Trophoblast cell (in vitro differentiated cells and primary cell): ENCODE data around the gene SPRR2B.

Experiments used
- DNase-seq, 2 donors: peaks; one replicate each; pipeline ENCODE4 v3.0.0-alpha.2; 2016
- H2AFZ ChIP-seq: 2 replicates; pipeline ENCODE4 v1.6.1; 2013; ENCODE audit warnings: low read length, moderate library complexity, mild to moderate bottlenecking; ENCODE audit not compliant: insufficient read depth, poor library complexity
- H2AK5ac ChIP-seq: 2 replicates; pipeline ENCODE4 v1.6.1; 2013; ENCODE audit warnings: mild to moderate bottlenecking, low read length
- H2BK120ac ChIP-seq: 2 replicates; pipeline ENCODE4 v1.6.1; 2013; ENCODE audit warnings: low read length, mild to moderate bottlenecking, moderate library complexity; ENCODE audit not compliant: insufficient read depth, poor library complexity
- H2BK12ac ChIP-seq: 2 replicates; pipeline ENCODE4 v1.6.1; 2013; ENCODE audit warnings: mild to moderate bottlenecking, low read length, moderate library complexity
- H2BK5ac ChIP-seq: 2 replicates; pipeline ENCODE4 v1.6.1; 2013; ENCODE audit warnings: low read length, low read depth, moderate library complexity, mild to moderate bottlenecking; ENCODE audit not compliant: poor library complexity
- H3K14ac ChIP-seq: 2 replicates; pipeline ENCODE4 v1.6.1; 2013; ENCODE audit warnings: mild to moderate bottlenecking, low read length
- H3K18ac ChIP-seq: 2 replicates; pipeline ENCODE4 v1.6.1; 2013; ENCODE audit warnings: mild to moderate bottlenecking, low read length
- H3K23ac ChIP-seq: 2 replicates; pipeline ENCODE4 v1.6.1; 2013; ENCODE audit warnings: low read length
- H3K27ac ChIP-seq: 2 replicates; pipeline ENCODE4 v1.5.1; 2013; ENCODE audit warnings: low read depth, mild to moderate bottlenecking, inconsistent platforms, low read length, moderate library complexity
- H3K27me3 ChIP-seq: 2 replicates; pipeline ENCODE4 v1.6.1; 2013; ENCODE audit warnings: inconsistent platforms, mild to moderate bottlenecking, low read length, moderate library complexity; ENCODE audit not compliant: insufficient read depth
- H3K36me3 ChIP-seq, 2 experiments: 1 replicate in 1 of 2; 2 replicates in 1 of 2; pipeline ENCODE4 v1.6.1; 2013; ENCODE audit warnings: low read length in 2 of 2, mild to moderate bottlenecking in 2 of 2, moderate library complexity in 1 of 2; ENCODE audit not compliant: insufficient read depth in 2 of 2, control insufficient read depth in 1 of 2
- H3K4ac ChIP-seq: 2 replicates; pipeline ENCODE4 v1.6.1; 2013; ENCODE audit warnings: low read depth, mild to moderate bottlenecking, low read length, moderate library complexity
- H3K4me1 ChIP-seq, 2 experiments: 1 replicate in 1 of 2; 2 replicates in 1 of 2; pipeline ENCODE4 v1.6.1; 2013; ENCODE audit warnings: low read length in 2 of 2, mild to moderate bottlenecking in 2 of 2, moderate library complexity in 1 of 2; ENCODE audit not compliant: insufficient read depth in 2 of 2, control insufficient read depth in 1 of 2
- H3K4me2 ChIP-seq: 2 replicates; pipeline ENCODE4 v1.6.1; 2013; ENCODE audit warnings: inconsistent platforms, mild to moderate bottlenecking, low read length, moderate library complexity
- H3K4me3 ChIP-seq: 2 replicates; pipeline ENCODE4 v1.5.1; 2013; ENCODE audit warnings: mild to moderate bottlenecking, low read depth, low read length, inconsistent platforms
- H3K79me1 ChIP-seq: one replicate; pipeline ENCODE4 v1.6.1; 2013; ENCODE audit warnings: low read length
- H3K79me2 ChIP-seq: 2 replicates; pipeline ENCODE4 v1.6.1; 2013; ENCODE audit warnings: low read length, mild to moderate bottlenecking; ENCODE audit not compliant: control insufficient read depth, insufficient read depth, poor library complexity
- H3K9ac ChIP-seq: 2 replicates; pipeline ENCODE4 v1.6.1; 2013; ENCODE audit warnings: mild to moderate bottlenecking, low read length
- H3K9me3 ChIP-seq: 2 replicates; pipeline ENCODE4 v1.6.1; 2013; ENCODE audit warnings: low read depth, mild to moderate bottlenecking, control low read depth, inconsistent platforms, low read length; ENCODE audit not compliant: insufficient read depth
- H4K12ac ChIP-seq: 2 replicates; pipeline ENCODE4 v1.6.1; 2013; ENCODE audit warnings: low read depth, mild to moderate bottlenecking, low read length, moderate library complexity
- H4K8ac ChIP-seq: 2 replicates; pipeline ENCODE4 v1.6.1; 2013; ENCODE audit warnings: low read depth, mild to moderate bottlenecking, low read length, moderate library complexity
- H4K91ac ChIP-seq: one replicate; pipeline ENCODE4 v1.6.1; 2013; ENCODE audit warnings: low read depth, mild to moderate bottlenecking, low read length, moderate library complexity
- WGBS: extraction: QIAGEN DNeasy Blood & Tissue Kit; methylation state at CpG from one replicate; pipeline ENCODE4 v1.1.7; 2013; ENCODE audit warnings: missing lambda C conversion rate; ENCODE audit not compliant: insufficient read length, insufficient coverage; ENCODE audit errors: extremely low coverage; 5-methylcytosine and 5-hydroxymethylcytosine counted together

SPRR2B gene

GRCh38 chr1:153095764-153096163 is 24.4 kb upstream of the SPRR2B start:
- no peak overlapping the region for H3K4me2 ChIP-seq
- H3K79me1 ChIP-seq = no peaks in the 10 kb centered on the region
- H3K27me3 ChIP-seq = no peaks in the 10 kb centered on the region
- no peak for DNase-seq
- H3K4me1 ChIP-seq = no peaks in the 10 kb centered on the region
- no peak overlapping the region for H3K9ac ChIP-seq
- no peak overlapping the region for H2AK5ac ChIP-seq
- no peak overlapping the region for H3K4ac ChIP-seq
- no peak overlapping the region for H4K8ac ChIP-seq
- no peak overlapping the region for H3K4me3 ChIP-seq
- H3K14ac ChIP-seq = no peak overlapping the region
- no peak overlapping the region for H2BK120ac ChIP-seq
- no peak overlapping the region for H4K12ac ChIP-seq
- H3K36me3 ChIP-seq = no peaks in the 10 kb centered on the region
- H2BK5ac ChIP-seq = no peak overlapping the region
- H3K23ac ChIP-seq = no peak overlapping the region
- H3K18ac ChIP-seq = no peak overlapping the region
- H2AFZ ChIP-seq = no peak overlapping the region
- H3K79me2 ChIP-seq = no peaks in the 10 kb centered on the region
- no peak overlapping the region for H3K27ac ChIP-seq
- no peak overlapping the region for H2BK12ac ChIP-seq
- no peak overlapping the region for H4K91ac ChIP-seq
- no peaks in the 10 kb centered on the region for H3K9me3 ChIP-seq

- no peak within 1 kb of the TSS for H2BK12ac ChIP-seq
- no peak within 1 kb of the TSS for H4K12ac ChIP-seq
- H2AFZ ChIP-seq = no peak within 1 kb of the TSS
- H3K18ac ChIP-seq = no peak within 1 kb of the TSS
- no peak within 1 kb of the TSS for H4K91ac ChIP-seq
- no peak within 1 kb of the TSS for H4K8ac ChIP-seq
- no peaks in the 10 kb centered on the region for H3K36me3 ChIP-seq
- no peak within 1 kb of the TSS for H3K4ac ChIP-seq
- H3K79me2 ChIP-seq = no peaks in the 10 kb centered on the region
- DNase-seq = no peak
- no peak within 1 kb of the TSS for H3K23ac ChIP-seq
- no peaks in the 10 kb centered on the region for H3K4me1 ChIP-seq
- H2AK5ac ChIP-seq = no peak within 1 kb of the TSS
- H3K9me3 ChIP-seq = no peaks in the 10 kb centered on the region
- no peak within 1 kb of the TSS for H3K4me2 ChIP-seq
- H3K27ac ChIP-seq = no peak within 1 kb of the TSS
- no peak within 1 kb of the TSS for H2BK120ac ChIP-seq
- no peak within 1 kb of the TSS for H3K4me3 ChIP-seq
- no peak within 1 kb of the TSS for H3K14ac ChIP-seq
- H3K27me3 ChIP-seq = no peaks in the 10 kb centered on the region
- H3K9ac ChIP-seq = no peak within 1 kb of the TSS
- H2BK5ac ChIP-seq = no peak within 1 kb of the TSS
- H3K79me1 ChIP-seq = no peaks in the 10 kb centered on the region
Measured at GRCh38 chr1:153094426-153094825, 23.0 kb upstream of the SPRR2B start, which contains the start of gene SPRR2E. TSS of gene SPRR2E (minus strand) at chr1:153094526. CDS start at chr1:153093751, 775 bp downstream.

GRCh38 chr1:153087652-153088051 is 16.2 kb upstream of the SPRR2B start:
- DNase-seq = no peak
- no peak overlapping the region for H3K23ac ChIP-seq
- H2BK120ac ChIP-seq = no peak overlapping the region
- H3K4ac ChIP-seq = no peak overlapping the region
- H3K18ac ChIP-seq = no peak overlapping the region
- no peak overlapping the region for H3K4me2 ChIP-seq
- no CpG with 5 or more reads among the region's 1 CpG for WGBS
- H4K91ac ChIP-seq = no peak overlapping the region
- H3K79me1 ChIP-seq = no peaks in the 10 kb centered on the region
- no peak overlapping the region for H4K8ac ChIP-seq
- H3K14ac ChIP-seq = no peak overlapping the region
- no peak overlapping the region for H3K27ac ChIP-seq
- H2BK5ac ChIP-seq = no peak overlapping the region
- no peak overlapping the region for H2AFZ ChIP-seq
- no peaks in the 10 kb centered on the region for H3K9me3 ChIP-seq
- no peak overlapping the region for H2BK12ac ChIP-seq
- H3K36me3 ChIP-seq = no peaks in the 10 kb centered on the region
- H3K4me1 ChIP-seq = no peaks in the 10 kb centered on the region
- no peak overlapping the region for H3K9ac ChIP-seq
- H3K27me3 ChIP-seq = no peaks in the 10 kb centered on the region
- H4K12ac ChIP-seq = no peak overlapping the region
- H3K4me3 ChIP-seq = no peak overlapping the region
- H2AK5ac ChIP-seq = no peak overlapping the region
- no peaks in the 10 kb centered on the region for H3K79me2 ChIP-seq

- H2BK12ac ChIP-seq = no peak overlapping the region
- H3K9ac ChIP-seq = no peak overlapping the region
- H3K4me2 ChIP-seq = no peak overlapping the region
- no peak overlapping the region for H4K12ac ChIP-seq
- no peak overlapping the region for H2AK5ac ChIP-seq
- no peak overlapping the region for H3K23ac ChIP-seq
- no peaks in the 10 kb centered on the region for H3K36me3 ChIP-seq
- H3K79me1 ChIP-seq = no peaks in the 10 kb centered on the region
- H3K27ac ChIP-seq = no peak overlapping the region
- no peak overlapping the region for H3K14ac ChIP-seq
- no peak overlapping the region for H4K8ac ChIP-seq
- no peaks in the 10 kb centered on the region for H3K4me1 ChIP-seq
- H3K9me3 ChIP-seq = no peaks in the 10 kb centered on the region
- no peak overlapping the region for H3K4ac ChIP-seq
- no peaks in the 10 kb centered on the region for H3K27me3 ChIP-seq
- no peak overlapping the region for H3K18ac ChIP-seq
- no peak overlapping the region for H3K4me3 ChIP-seq
- no peak overlapping the region for H2BK5ac ChIP-seq
- H2BK120ac ChIP-seq = no peak overlapping the region
- no peaks in the 10 kb centered on the region for H3K79me2 ChIP-seq
- no CpG with 5 or more reads among the region's 3 CpGs for WGBS
- DNase-seq = no peak
- no peak overlapping the region for H4K91ac ChIP-seq
- H2AFZ ChIP-seq = no peak overlapping the region
Measured at GRCh38 chr1:153081736-153082135, 10.3 kb upstream of the SPRR2B start.
